ENCODE data around the gene PNLIPRP3.

The PNLIPRP3 gene

GRCh38 chr10:116429288-116429977, 1.8 kb downstream of the PNLIPRP3 start (continued):
- no peak for TF ChIP-seq ZEB2 (tag by site-specific recombination; IDR thresholded peaks at IDR 0.05)
- no peak for TF ChIP-seq ZNF239 (tag by site-specific recombination; IDR thresholded peaks at IDR 0.05)
- no peak for TF ChIP-seq ZNF2 (tag by site-specific recombination; IDR thresholded peaks at IDR 0.05)

GRCh38 chr10:116430288-116430687, 2.6 kb downstream of the PNLIPRP3 start:
- ChIA-PET CTCF (interaction anchor here (0.7 to 2.1 kb wide), 2 partner anchors 14 to 735 kb away, joined by 3 to 8 read pairs; no protein-coding TSS in a partner anchor), POLR2A (no interaction called here)
- Histone ChIP-seq H3K27ac (ENCODE audit: extremely low read depth, low read depth, low read length) (no peak overlapping the region), H3K36me3 (ENCODE audit: control insufficient read depth in 2 of 2, insufficient read depth in 1 of 2, low read length in 2 of 2) (no peaks in the 10 kb centered on the region), H3K4me3 (ENCODE audit: low read depth, low read length) (no peak overlapping the region), H3K9me3 (ENCODE audit: control insufficient read depth, insufficient read depth, low read depth, low read length) (no peaks in the 10 kb centered on the region), H3K4me1 (ENCODE audit: control insufficient read depth, insufficient read depth, low read length) (no peaks in the 10 kb centered on the region)
- TF ChIP-seq, protein P1, sequence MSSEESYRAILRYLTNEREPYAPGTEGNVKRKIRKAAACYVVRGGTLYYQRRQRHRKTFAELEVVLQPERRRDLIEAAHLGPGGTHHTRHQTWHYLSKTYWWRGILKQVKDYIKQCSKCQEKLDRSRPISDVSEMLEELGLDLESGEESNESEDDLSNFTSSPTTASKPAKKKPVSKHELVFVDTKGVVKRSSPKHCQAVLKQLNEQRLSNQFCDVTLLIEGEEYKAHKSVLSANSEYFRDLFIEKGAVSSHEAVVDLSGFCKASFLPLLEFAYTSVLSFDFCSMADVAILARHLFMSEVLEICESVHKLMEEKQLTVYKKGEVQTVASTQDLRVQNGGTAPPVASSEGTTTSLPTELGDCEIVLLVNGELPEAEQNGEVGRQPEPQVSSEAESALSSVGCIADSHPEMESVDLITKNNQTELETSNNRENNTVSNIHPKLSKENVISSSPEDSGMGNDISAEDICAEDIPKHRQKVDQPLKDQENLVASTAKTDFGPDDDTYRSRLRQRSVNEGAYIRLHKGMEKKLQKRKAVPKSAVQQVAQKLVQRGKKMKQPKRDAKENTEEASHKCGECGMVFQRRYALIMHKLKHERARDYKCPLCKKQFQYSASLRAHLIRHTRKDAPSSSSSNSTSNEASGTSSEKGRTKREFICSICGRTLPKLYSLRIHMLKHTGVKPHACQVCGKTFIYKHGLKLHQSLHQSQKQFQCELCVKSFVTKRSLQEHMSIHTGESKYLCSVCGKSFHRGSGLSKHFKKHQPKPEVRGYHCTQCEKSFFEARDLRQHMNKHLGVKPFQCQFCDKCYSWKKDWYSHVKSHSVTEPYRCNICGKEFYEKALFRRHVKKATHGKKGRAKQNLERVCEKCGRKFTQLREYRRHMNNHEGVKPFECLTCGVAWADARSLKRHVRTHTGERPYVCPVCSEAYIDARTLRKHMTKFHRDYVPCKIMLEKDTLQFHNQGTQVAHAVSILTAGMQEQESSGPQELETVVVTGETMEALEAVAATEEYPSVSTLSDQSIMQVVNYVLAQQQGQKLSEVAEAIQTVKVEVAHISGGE (tag by site-specific recombination; conservative IDR thresholded peaks at IDR 0.05; ENCODE audit: low read depth): no peak
- TF ChIP-seq ZNF324 (tag by site-specific recombination; IDR thresholded peaks at IDR 0.05) (no peak), GFI1B (tag by site-specific recombination; IDR thresholded peaks at IDR 0.05) (no peak), TCF7L2 (IDR thresholded peaks at IDR 0.05; ENCODE audit: borderline replicate concordance, low read depth, low read length) (no peak), ZNF473 (tag by site-specific recombination; IDR thresholded peaks at IDR 0.05) (no peak), PRDM2 (tag by site-specific recombination; IDR thresholded peaks at IDR 0.05; ENCODE audit: borderline replicate concordance) (no peak), KLF7 (tag by site-specific recombination; IDR thresholded peaks at IDR 0.05; ENCODE audit: borderline replicate concordance) (no peak), ZSCAN23 (tag by site-specific recombination; IDR thresholded peaks at IDR 0.05) (no peak)
- TF ChIP-seq, protein P2, sequence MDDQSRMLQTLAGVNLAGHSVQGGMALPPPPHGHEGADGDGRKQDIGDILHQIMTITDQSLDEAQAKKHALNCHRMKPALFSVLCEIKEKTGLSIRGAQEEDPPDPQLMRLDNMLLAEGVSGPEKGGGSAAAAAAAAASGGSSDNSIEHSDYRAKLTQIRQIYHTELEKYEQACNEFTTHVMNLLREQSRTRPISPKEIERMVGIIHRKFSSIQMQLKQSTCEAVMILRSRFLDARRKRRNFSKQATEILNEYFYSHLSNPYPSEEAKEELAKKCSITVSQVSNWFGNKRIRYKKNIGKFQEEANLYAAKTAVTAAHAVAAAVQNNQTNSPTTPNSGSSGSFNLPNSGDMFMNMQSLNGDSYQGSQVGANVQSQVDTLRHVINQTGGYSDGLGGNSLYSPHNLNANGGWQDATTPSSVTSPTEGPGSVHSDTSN (CRISPR knock-in tag; IDR thresholded peaks at IDR 0.05): no peak

DNA sequence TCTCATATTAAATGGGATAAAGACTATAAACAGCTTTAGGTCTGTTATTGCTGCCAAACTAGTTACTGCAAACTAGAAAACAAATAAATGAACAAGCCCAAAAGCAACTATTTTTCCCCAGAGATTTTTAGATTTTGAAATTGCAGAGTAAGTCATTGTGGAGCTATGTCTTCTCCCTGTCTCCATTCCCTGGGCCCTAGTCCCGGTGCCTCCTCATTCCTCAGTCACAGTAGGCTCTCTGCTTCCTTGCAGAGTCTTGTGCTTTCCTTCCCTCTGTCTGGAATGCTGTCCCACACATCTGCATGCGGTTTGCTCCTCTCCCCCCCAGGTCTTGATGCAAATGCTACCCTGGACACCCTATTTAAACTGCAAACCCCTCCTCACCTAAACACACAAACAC, 4.0 kb downstream of the PNLIPRP3 start:
- TF ChIP-seq ZNF670 (tag by site-specific recombination; IDR thresholded peaks at IDR 0.05; ENCODE audit: low read depth) (no peak), ZNF175 (tag by site-specific recombination; IDR thresholded peaks at IDR 0.05) (no peak), ZFP41 (tag by site-specific recombination; IDR thresholded peaks at IDR 0.05; ENCODE audit: borderline replicate concordance) (no peak), ZNF302 (tag by site-specific recombination; IDR thresholded peaks at IDR 0.05; ENCODE audit: low read depth) (no peak), WT1 (tag by site-specific recombination; IDR thresholded peaks at IDR 0.05) (no peak)
- TF ChIP-seq, protein P3, sequence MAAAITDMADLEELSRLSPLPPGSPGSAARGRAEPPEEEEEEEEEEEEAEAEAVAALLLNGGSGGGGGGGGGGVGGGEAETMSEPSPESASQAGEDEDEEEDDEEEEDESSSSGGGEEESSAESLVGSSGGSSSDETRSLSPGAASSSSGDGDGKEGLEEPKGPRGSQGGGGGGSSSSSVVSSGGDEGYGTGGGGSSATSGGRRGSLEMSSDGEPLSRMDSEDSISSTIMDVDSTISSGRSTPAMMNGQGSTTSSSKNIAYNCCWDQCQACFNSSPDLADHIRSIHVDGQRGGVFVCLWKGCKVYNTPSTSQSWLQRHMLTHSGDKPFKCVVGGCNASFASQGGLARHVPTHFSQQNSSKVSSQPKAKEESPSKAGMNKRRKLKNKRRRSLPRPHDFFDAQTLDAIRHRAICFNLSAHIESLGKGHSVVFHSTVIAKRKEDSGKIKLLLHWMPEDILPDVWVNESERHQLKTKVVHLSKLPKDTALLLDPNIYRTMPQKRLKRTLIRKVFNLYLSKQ (tag by site-specific recombination; IDR thresholded peaks at IDR 0.05; ENCODE audit: borderline replicate concordance): no peak
- TF ChIP-seq, protein P2 (CRISPR knock-in tag; IDR thresholded peaks at IDR 0.05): no peak
- Histone ChIP-seq H3K4me3 (ENCODE audit: low read depth, low read length) (no peak overlapping the region), H3K27ac (ENCODE audit: extremely low read depth, low read depth, low read length) (no peak overlapping the region), H3K9me3 (ENCODE audit: control insufficient read depth, insufficient read depth, low read depth, low read length) (no peaks in the 10 kb centered on the region), H3K36me3 (ENCODE audit: control insufficient read depth in 2 of 2, insufficient read depth in 1 of 2, low read length in 2 of 2) (no peaks in the 10 kb centered on the region), H3K4me1 (ENCODE audit: control insufficient read depth, insufficient read depth, low read length) (no peaks in the 10 kb centered on the region)
- CTCF ChIA-PET: interaction anchor here (0.6 to 2.1 kb wide), 2 partner anchors 13 to 92 kb away, joined by 3 to 8 read pairs; no protein-coding TSS in a partner anchor
- POLR2A ChIA-PET: no interaction called here
